Stimulated activated CD8-positive, alpha-beta memory T cell treated with anti-CD3 and anti-CD28 coated beads, Interleukin-12 subunit alpha, Interleukin-12 subunit beta, amount 100 ng/mL, for 24 hours (primary cell): Measurements from ENCODE around the gene F10.

Source experiments
- DNase-seq: peaks from one replicate; pipeline ENCODE4 v3.0.0-alpha.2; 2020; ENCODE audit errors: extremely low read depth

Gene F10

GRCh38 chr13:113195360-113195759 is 72.8 kb downstream of the F10 start:
- DNase-seq, result no peak

GRCh38 chr13:113196970-113197737 is 74.6 kb downstream of the F10 start:
- no peak for DNase-seq
